Measurements from ENCODE around the gene KIF5C.

The KIF5C gene

GRCh38 chr2:149020432-149020851 is 145.4 kb downstream of the KIF5C start:
- DNase-seq: no peak

GRCh38 chr2:149021271-149021719 is 146.3 kb downstream of the KIF5C start:
- DNase-seq: no peak

- no peak for DNase-seq
These were observed 146.7 kb downstream of the KIF5C start for GRCh38 chr2:149021761-149022160.

- DNase-seq: no peak
These were observed 148.1 kb downstream of the KIF5C start for GRCh38 chr2:149023091-149023490.

- no peak for DNase-seq
These were observed 152.7 kb downstream of the KIF5C start for GRCh38 chr2:149027590-149028250.

GRCh38 chr2:149028377-149028776 is 153.3 kb downstream of the KIF5C start:
- no peak for DNase-seq

- no peak for DNase-seq
These were observed 153.9 kb downstream of the KIF5C start for GRCh38 chr2:149028891-149029290.

GRCh38 chr2:149029307-149029965 is 154.4 kb downstream of the KIF5C start:
- DNase-seq: no peak

- DNase-seq: no peak
These were observed 156.4 kb downstream of the KIF5C start for GRCh38 chr2:149031396-149031795.

GRCh38 chr2:149033716-149034115 is 158.7 kb downstream of the KIF5C start:
- no peak for DNase-seq

GRCh38 chr2:149034406-149034805 is 159.4 kb downstream of the KIF5C start:
- DNase-seq: no peak

GRCh38 chr2:149036507-149037293 is 161.7 kb downstream of the KIF5C start:
- no peak for DNase-seq

GRCh38 chr2:149037851-149038250 is 162.8 kb downstream of the KIF5C start:
- DNase-seq: no peak

GRCh38 chr2:149038442-149039212 is 163.6 kb downstream of the KIF5C start, which contains the start of gene LYPD6B:
TSS of gene LYPD6B (plus strand) at chr2:149038699. CDS start at chr2:149130949, 92,250 bp downstream.
- DNase-seq: no peak

GRCh38 chr2:149039213-149039724 is 164.2 kb downstream of the KIF5C start:
- DNase-seq: no peak

GRCh38 chr2:149040451-149040850 is 165.4 kb downstream of the KIF5C start:
- DNase-seq: no peak

GRCh38 chr2:149041482-149041881 is 166.5 kb downstream of the KIF5C start:
- no peak for DNase-seq

GRCh38 chr2:149042881-149043280 is 167.9 kb downstream of the KIF5C start:
- DNase-seq: no peak

- DNase-seq: no peak
These were observed 169.5 kb downstream of the KIF5C start for GRCh38 chr2:149044500-149044899.

- no peak for DNase-seq
These were observed 172.1 kb downstream of the KIF5C start for GRCh38 chr2:149047118-149047517.

GRCh38 chr2:149049142-149049541 is 174.1 kb downstream of the KIF5C start:
- DNase-seq: no peak

- DNase-seq: no peak
These were observed 175.2 kb downstream of the KIF5C start for GRCh38 chr2:149050188-149050587.

GRCh38 chr2:149055751-149056150 is 180.7 kb downstream of the KIF5C start:
- no peak for DNase-seq
